IMR-90 (cell line): ENCODE results near the gene RAPGEF3.

Experiments used
- BHLHE40 ChIP-seq: fragments of 150-350 bp; IDR thresholded peaks from 2 replicates; pipeline ENCODE4 v1.6.1; 2016; ENCODE audit warnings: mild to moderate bottlenecking, low read depth, low read length
- CEBPB ChIP-seq: IDR thresholded peaks from 2 replicates; pipeline ENCODE4 v1.6.1; 2012; ENCODE audit warnings: low read depth, low read length, improper control_type of control experiment
- CHD1 ChIP-seq: IDR thresholded peaks from 2 replicates; pipeline ENCODE4 v1.6.1; 2012; ENCODE audit warnings: low read depth, low read length, improper control_type of control experiment
- CTCF ChIP-seq: conservative IDR thresholded peaks from 2 replicates; pipeline ENCODE4 v1.5.1; 2012; ENCODE audit warnings: mild to moderate bottlenecking, low read depth, low read length, improper control_type of control experiment
- FOS ChIP-seq: fragments of 150-350 bp; IDR thresholded peaks from 2 replicates; pipeline ENCODE4 v1.6.1; 2016; ENCODE audit warnings: low read depth, low read length
- MAFK ChIP-seq: IDR thresholded peaks from 2 replicates; pipeline ENCODE4 v1.6.1; 2012; ENCODE audit warnings: low read depth, low read length, improper control_type of control experiment
- MXI1 ChIP-seq: IDR thresholded peaks from 2 replicates; pipeline ENCODE4 v1.6.1; 2012; ENCODE audit warnings: low read depth, mild to moderate bottlenecking, low read length, moderate library complexity, borderline replicate concordance
- NFE2L2 ChIP-seq: fragments of 150-350 bp; IDR thresholded peaks from 2 replicates; pipeline ENCODE4 v1.6.1; 2016; ENCODE audit warnings: low read depth, mild to moderate bottlenecking, low read length
- POLR2A ChIP-seq: IDR thresholded peaks from 2 replicates; pipeline ENCODE4 v1.6.1; 2012; ENCODE audit warnings: mild to moderate bottlenecking, low read depth, low read length
- RAD21 ChIP-seq: IDR thresholded peaks from 2 replicates; pipeline ENCODE4 v1.6.1; 2012; ENCODE audit warnings: low read length, improper control_type of control experiment
- RCOR1 ChIP-seq: IDR thresholded peaks from 2 replicates; pipeline ENCODE4 v1.6.1; 2012; ENCODE audit warnings: mild to moderate bottlenecking, low read length, improper control_type of control experiment; ENCODE audit not compliant: insufficient replicate concordance
- RFX5 ChIP-seq: IDR thresholded peaks from 2 replicates; pipeline ENCODE4 v1.8.0; 2012; ENCODE audit warnings: low read depth, mild to moderate bottlenecking, low read length, moderate library complexity
- SMC3 ChIP-seq: fragments of 150-350 bp; IDR thresholded peaks from 2 replicates; pipeline ENCODE4 v1.6.1; 2016; ENCODE audit warnings: low read depth, mild to moderate bottlenecking, antibody characterized with exemption, low read length, moderate library complexity

- TF ChIP-seq CTCF (no peak), POLR2A (no peak), FOS (no peak), RAD21 (no peak), MAFK (peak; percentile 78), CHD1 (no peak), BHLHE40 (no peak), RCOR1 (no peak), CEBPB (no peak), MXI1 (no peak), RFX5 (0 out of 2 replicates have a peak, but pooled peaks have one; percentile 37), SMC3 (no peak), NFE2L2 (peak; percentile 97)
Observed at GRCh38 chr12:47776471-47777143, 17.9 kb upstream of the RAPGEF3 start.
